Measurements from ENCODE around the gene GAD1. TPM values are rescaled to one million over a fixed set of nuclear protein-coding genes. Genes with fewer than 3 reads are reported as not detected.

Gene GAD1
- polyA plus RNA-seq, 1 of the 3 experiments (the other 2 are of a cell fraction) = 0.20 TPM

- CTCF ChIA-PET = interaction anchor here (0.7 to 8.0 kb wide), 18 partner anchors 7 to 590 kb away, joined by 3 to 67 read pairs (median 5); partner anchors contain the start of genes GAD1 and GORASP2
These were observed 5.0 kb downstream of the GAD1 start for GRCh38 chr2:170821531-170822289.

GRCh38 chr2:170822290-170823087 lies 5.8 kb downstream of the GAD1 start:
- Histone ChIP-seq H2AFZ (ENCODE audit: low read depth) (no peak overlapping the region), H4K20me1 (ENCODE audit: insufficient read depth) (no peaks in the 10 kb centered on the region), H3K4me1 (ENCODE audit: control insufficient read depth in 1 of 2, insufficient read depth in 2 of 2, low read depth in 1 of 2, low read length in 1 of 2) (peaks cover 0 to 31% of the 10 kb centered on the region in 2 experiments; a peak in 1 of 4 replicates), H3K36me3 (replicated peaks in 1 of 2; ENCODE audit: control insufficient read depth in 1 of 2, insufficient read depth in 2 of 2, low read length in 1 of 2) (no peaks in the 10 kb centered on the region), H3K9me2 (no peaks in the 10 kb centered on the region), H3K4me2 (peak overlapping the region; percentile 69), H3K79me2 (ENCODE audit: insufficient read depth) (no peaks in the 10 kb centered on the region), H3K9me3 (no peaks in the 10 kb centered on the region), H3K27me3 (ENCODE audit: insufficient read depth) (peaks cover 89% of the 10 kb centered on the region), H3K9ac (no peak overlapping the region), H3K27ac (ENCODE audit: low read depth in 2 of 2, low read length in 1 of 2) (no peak overlapping the region), H3F3A (replicated peaks; ENCODE audit: insufficient read depth) (no peaks in the 10 kb centered on the region), H3K4me3 (ENCODE audit: low read depth in 2 of 2, low read length in 1 of 2) (peak overlapping the region; percentile 31 to 38)
- CTCF ChIA-PET = interaction anchor here (0.7 to 8.0 kb wide), 20 partner anchors 8 to 591 kb away, joined by 3 to 67 read pairs (median 4); partner anchors contain the start of genes GAD1 and GORASP2
- POLR2A ChIA-PET = no interaction called here
- peak; percentile 79 for DNase-seq
- no peak for TF ChIP-seq GABPA (IDR thresholded peaks at IDR 0.05; ENCODE audit: low read depth)
- no peak for TF ChIP-seq SMC3 (IDR thresholded peaks at IDR 0.05; ENCODE audit: low read depth, low read length)
- no peak for TF ChIP-seq RCOR1 (IDR thresholded peaks at IDR 0.05; ENCODE audit: low read length)
- TF ChIP-seq CTCF (IDR thresholded peaks at IDR 0.05) = peak; percentile 55
- TF ChIP-seq FOSL2 (IDR thresholded peaks at IDR 0.05; ENCODE audit: borderline replicate concordance, low read depth) = no peak
- peak; percentile 80 for TF ChIP-seq EZH2phosphoT487 (IDR thresholded peaks at IDR 0.05; ENCODE audit: borderline replicate concordance, low read depth)
- WGBS (ENCODE audit: low lambda C conversion rate) = 7% methylated on average over 24 of the region's 43 CpGs

More at GRCh38 chr2:170821531-170822289, 5.0 kb downstream of the GAD1 start:
- DNase-seq = no peak
- Histone ChIP-seq H3K4me2 (peak overlapping the region; percentile 69), H3K9me3 (no peaks in the 10 kb centered on the region), H3F3A (replicated peaks; ENCODE audit: insufficient read depth) (no peaks in the 10 kb centered on the region), H3K4me3 (ENCODE audit: low read depth in 2 of 2, low read length in 1 of 2) (peak overlapping the region; percentile 12 to 31; a peak in 2 of 4 replicates), H3K9ac (no peak overlapping the region), H3K79me2 (ENCODE audit: insufficient read depth) (no peaks in the 10 kb centered on the region), H3K4me1 (ENCODE audit: control insufficient read depth in 1 of 2, insufficient read depth in 2 of 2, low read depth in 1 of 2, low read length in 1 of 2) (peaks cover 0 to 37% of the 10 kb centered on the region in 2 experiments; a peak in 1 of 4 replicates), H3K9me2 (no peaks in the 10 kb centered on the region), H3K36me3 (replicated peaks in 1 of 2; ENCODE audit: control insufficient read depth in 1 of 2, insufficient read depth in 2 of 2, low read length in 1 of 2) (no peaks in the 10 kb centered on the region), H3K27me3 (ENCODE audit: insufficient read depth) (peaks cover 87% of the 10 kb centered on the region), H2AFZ (ENCODE audit: low read depth) (no peak overlapping the region), H4K20me1 (ENCODE audit: insufficient read depth) (no peaks in the 10 kb centered on the region), H3K27ac (ENCODE audit: low read depth in 2 of 2, low read length in 1 of 2) (no peak overlapping the region)
- POLR2A ChIA-PET = no interaction called here
- peak; percentile 24; the same call in 1 of the 2 replicates for TF ChIP-seq EZH2phosphoT487 (IDR thresholded peaks at IDR 0.05; ENCODE audit: borderline replicate concordance, low read depth)
- no peak for TF ChIP-seq YY1 (IDR thresholded peaks at IDR 0.05; ENCODE audit: low read depth)
- no peak for TF ChIP-seq MEF2A (IDR thresholded peaks at IDR 0.05; ENCODE audit: borderline replicate concordance, low read depth)
- WGBS (ENCODE audit: low lambda C conversion rate) = 2% methylated on average over 34 of the region's 40 CpGs

All from SK-N-SH (cell line).